GM19351 (cell line): ENCODE measurements around the gene SIGLEC5.
"Not testable (repeated sequence)": the region's sequence is repeated elsewhere in the genome, so short reads cannot be mapped to it uniquely, and the experiment has no call there.

Experiments
- ATAC-seq: cut with Tn5 transposase; IDR thresholded peaks from one replicate; pipeline ENCODE4 v1.9.1; 2021; ENCODE audit warnings: mild to moderate bottlenecking, moderate library complexity; ENCODE audit not compliant: unreplicated experiment

The SIGLEC5 gene, protein sequence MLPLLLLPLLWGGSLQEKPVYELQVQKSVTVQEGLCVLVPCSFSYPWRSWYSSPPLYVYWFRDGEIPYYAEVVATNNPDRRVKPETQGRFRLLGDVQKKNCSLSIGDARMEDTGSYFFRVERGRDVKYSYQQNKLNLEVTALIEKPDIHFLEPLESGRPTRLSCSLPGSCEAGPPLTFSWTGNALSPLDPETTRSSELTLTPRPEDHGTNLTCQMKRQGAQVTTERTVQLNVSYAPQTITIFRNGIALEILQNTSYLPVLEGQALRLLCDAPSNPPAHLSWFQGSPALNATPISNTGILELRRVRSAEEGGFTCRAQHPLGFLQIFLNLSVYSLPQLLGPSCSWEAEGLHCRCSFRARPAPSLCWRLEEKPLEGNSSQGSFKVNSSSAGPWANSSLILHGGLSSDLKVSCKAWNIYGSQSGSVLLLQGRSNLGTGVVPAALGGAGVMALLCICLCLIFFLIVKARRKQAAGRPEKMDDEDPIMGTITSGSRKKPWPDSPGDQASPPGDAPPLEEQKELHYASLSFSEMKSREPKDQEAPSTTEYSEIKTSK

DNA sequence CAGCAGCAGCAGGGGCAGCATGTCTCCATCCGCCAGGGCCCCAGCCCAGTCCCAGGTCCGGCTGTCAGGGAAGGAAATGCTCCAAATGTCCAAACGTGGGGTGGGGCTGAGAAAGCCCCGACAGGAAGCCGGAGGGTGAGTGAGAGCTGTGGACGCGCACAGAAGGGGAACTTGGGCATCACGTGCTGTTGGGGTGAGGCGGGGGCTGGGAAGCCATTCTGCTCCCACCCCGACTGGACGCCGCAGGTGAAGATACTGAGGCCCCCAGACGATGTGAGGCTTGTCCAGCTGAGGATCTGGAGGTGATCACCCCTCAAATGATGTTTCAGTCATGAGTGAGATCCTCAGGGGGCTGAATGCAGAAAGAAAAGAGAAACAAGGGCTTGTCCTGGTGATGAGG is at the start of gene SIGLEC5:
TSS of gene SIGLEC5 (minus strand) at position 87 of the 400 bp plus-strand sequence. CDS start at position 21, 66 bp downstream.
- ATAC-seq, result not testable (repeated sequence)

DNA sequence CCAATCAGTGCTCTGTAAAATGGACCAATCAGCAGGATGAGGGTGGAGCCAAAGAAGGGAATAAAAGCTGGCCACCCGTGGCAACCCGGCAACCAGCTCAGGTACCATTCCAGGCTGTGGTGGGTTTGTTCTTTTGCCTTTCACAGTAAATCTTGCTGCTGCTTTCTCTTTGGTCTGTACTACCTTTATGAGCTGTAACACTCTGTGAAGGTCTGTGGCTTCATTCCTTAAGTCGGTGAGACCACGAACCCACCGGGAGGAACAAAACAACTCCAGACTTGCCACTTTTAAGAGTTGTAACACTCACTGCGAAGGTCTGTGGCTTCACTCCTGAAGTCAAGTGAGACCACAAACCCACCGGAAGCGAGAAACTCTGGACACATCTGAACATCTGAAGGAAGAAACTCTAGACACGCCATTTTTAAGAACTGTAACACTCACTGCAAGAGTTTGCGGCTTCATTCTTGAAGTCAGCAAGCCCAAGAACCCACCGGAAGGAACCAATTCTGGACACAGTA is 46.4 kb upstream of the SIGLEC5 start:
- no peak for ATAC-seq

DNA sequence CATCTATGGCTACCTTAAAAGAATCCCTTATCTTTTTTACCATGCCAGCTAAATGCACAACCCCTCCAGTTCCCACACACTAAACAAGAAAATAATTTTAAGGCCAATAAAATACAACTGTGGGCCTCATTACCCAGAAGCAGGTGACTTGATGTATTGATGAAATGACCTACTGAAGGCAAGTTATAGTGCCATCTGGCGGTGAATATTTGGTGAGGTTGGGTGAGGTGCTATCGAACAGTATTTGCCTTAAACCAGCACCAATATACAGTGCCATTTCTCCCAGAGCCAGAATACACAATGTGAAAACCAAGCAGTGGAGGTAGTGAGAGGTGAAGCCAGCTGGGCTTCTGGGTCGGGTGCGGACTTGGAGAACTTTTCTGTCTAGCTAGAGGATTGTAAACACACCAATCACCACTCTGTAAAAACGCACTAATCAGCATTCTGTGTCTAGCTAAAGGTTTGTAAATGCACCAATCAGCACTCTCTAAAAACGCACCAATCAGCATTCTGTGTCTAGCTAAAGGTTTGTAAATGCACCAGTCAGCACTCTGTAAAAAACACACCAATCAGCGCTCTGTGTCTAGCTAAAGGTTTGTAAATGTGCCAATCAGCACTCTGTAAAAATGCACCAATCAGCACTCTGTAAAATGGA is 45.8 kb upstream of the SIGLEC5 start:
- not testable (repeated sequence) for ATAC-seq

DNA sequence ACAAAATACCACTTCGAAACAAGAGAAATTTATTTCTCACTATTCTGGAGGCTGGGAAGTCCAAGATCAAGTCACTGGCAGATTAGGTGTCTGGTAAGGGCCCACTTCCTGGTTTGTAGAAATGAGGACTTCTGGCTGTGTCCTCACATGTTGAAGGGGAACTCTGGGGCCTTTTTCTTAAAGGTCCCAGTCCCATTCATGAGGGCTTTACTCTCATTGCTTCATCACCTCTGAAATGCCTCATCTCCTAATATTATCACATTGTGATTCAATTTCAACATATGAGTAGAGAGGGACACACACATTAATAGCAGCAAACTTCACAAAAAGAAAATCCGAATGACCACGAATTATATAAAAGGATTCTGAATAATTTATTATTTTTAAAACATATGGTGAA is 38.0 kb upstream of the SIGLEC5 start:
- ATAC-seq, result no peak

DNA sequence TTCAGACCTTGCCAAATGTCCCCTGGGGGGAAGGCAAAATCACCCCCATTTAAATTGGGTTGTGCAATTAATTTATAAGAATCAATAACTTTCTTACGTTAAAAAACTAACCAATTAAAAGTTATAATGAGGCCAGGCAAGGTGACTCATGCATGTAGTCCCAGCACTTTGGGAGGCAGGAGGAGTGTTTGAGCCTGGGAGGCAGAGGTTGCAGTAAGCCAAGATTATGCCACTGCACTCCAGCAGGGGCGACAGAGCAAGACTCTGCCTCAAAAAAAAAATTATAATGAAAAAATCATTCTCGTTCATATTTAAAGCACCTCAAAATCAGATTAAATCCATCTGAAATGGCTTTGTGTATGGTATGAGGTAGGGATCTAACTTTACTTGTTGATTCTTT is 34.8 kb upstream of the SIGLEC5 start:
- no peak for ATAC-seq

DNA sequence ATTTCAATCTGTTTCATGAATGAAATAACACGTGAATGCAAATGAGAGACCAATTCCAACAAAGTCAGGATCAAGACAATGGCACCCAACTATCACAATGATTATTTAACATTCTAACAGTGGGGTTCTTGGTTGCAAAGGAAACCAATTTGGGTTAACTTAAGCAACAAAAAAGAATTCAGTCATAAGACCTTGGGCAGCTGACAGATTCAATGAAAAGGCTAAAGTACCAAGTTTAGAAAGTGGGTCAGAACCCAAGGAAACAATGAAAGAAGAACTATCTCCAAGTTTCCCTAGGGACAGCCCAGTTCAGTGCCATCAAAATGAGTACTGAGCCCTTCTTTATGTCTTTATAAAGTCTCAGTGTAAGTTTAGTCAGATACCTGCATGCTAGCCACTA is 33.9 kb upstream of the SIGLEC5 start:
- no peak for ATAC-seq

DNA sequence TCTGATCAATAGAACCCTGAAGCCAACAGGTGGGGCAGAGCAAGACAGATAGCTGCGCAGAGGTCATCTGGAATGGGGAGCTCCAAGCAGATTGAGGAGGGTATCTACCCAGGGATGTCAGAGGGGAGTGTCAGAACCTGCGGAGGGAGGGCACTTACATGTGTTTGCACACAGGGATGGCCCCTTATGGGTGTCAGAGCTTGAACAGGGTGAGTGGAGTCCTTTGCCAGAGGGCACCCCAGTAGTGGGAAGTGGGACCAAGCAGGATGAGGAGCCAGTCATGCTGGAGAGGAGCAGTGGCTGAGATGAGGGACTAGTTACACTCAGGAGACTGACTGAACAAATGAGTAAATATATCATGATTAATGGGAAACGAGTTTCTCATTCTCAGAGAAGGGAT is 33.4 kb upstream of the SIGLEC5 start:
- no peak for ATAC-seq

DNA sequence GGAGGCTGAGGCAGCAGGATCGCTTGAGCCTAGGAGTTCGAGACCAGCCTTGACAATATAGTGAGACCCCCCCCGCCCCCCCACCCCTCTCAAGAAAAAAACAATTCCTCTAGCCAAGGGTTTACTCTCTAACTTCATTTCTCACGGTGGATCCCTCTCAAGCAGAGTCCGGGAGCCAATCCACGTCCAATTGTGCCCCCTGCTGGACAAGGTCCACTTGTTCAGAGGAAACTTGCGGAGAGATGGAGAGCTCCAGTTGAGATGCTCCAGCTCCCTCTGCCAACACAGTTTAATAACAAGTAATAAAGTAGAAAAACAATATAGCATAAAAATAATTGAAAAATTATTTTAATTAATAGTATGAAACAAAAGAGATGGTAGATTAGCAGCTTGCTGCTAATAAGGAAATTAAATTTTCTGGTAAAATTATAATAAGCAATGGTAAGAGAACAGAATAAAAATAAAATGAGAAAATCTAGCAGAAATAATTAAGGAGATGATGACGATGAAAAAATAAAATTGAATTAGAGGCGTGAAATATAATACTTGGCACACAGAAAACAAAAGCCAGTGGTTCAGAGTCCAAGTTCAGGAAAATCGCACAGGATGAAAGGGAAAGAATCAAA is 30.9 kb upstream of the SIGLEC5 start:
- ATAC-seq, result no peak

DNA sequence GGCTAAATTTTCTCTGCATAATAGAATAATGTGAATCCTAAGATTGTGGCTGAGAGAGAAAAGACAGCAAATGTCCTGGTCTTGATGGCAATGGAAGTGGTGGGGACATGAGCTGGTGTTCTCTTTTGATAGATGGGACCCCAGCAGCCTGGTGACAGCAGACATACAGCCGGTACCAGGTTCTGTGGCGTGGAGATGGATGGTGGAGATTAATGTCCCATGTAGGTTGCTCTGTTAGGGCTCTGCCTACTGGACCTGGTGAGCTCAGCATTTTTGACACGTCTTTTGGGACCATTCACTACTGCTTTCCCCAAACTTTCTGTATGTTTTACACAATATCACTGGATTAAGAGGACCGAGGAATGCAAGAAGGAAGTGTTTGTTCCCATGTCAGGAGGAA is 24.6 kb upstream of the SIGLEC5 start:
- ATAC-seq, result no peak

DNA sequence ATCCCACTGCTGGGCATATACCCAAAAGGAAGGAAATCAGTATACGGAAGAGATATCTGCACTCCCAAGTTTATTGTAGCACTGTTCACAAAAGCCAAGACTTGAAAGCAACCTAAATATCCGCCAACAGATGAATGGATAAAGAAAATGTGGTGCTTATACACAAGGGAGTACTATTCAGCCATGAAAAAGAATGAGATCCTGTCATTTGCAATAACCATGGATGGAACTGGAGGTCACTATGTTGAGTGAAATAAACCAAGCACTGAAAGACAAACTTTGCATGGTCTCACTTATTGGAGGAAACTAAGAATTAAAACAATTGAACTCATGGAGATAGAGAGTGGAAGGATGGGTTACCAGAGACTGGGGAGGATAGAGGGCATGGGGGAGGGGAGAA is 23.0 kb upstream of the SIGLEC5 start:
- no peak for ATAC-seq

DNA sequence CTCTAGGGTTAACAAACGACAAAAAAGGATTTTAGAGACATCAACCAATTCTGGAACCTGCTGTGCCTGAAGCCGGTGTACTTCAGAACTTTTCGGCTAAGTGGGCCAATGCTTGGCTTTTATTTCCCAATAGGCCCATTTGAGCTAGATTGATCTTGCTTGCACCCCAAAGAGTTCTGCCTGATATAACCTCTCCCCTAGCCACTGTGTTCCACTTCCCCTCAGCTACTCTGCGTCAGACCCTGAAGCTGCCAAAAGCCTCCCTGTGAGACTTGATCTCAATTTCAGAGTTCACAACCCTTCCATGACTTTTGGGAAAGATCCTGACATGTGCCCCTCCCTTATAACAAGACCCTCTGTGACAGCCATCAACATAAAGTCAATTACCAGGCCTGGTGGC is 22.1 kb upstream of the SIGLEC5 start:
- ATAC-seq, result no peak

DNA sequence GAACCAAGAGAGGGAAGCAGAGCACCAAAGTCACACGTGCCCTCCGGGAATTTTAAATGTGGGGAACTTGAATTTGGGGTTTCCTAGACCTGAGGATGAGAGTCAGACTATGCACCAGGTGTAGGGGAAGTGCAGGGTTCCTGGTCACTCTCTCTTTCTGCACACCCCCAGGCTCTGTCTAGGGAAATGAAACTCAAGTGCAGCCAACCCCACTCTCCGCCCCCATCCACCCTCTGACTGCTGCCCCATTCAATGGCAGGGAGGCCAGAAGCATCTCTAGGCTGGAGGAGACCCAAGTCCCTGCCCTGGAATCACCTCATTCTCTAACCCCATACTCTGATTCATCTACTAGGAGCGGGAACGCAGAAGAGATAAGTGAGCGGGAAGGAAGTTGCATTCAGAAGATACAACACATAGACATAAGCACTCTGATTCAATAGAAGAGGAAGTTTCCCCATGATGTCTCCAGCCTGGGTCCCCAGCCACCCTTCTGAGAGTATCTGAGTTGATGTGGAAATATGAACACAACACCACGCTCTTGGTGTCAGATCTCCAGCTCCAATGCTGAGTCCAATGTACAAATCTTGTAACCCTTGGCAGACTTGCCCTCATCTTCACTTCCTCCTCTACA is 21.1 kb upstream of the SIGLEC5 start:
- peak; percentile 68 for ATAC-seq

DNA sequence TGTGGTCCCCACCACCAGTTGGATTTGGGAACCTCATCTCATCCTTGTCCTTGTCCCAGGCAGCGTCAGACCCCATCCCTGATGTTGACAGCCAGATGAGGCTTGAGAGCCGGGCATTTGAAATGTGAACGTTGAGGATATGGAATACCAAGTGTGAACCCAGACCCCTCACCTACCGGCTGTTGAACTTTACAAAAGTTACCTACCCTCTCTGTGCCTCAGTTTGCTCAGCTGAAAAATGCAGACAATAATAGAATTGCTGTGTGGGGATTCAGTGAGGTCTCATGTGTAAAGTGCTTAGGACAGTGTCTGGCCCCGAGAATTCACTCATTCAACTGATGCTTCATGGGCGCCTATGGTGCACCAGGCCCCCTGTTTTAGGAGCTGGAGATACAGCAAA is 17.1 kb upstream of the SIGLEC5 start:
- ATAC-seq, result no peak

DNA sequence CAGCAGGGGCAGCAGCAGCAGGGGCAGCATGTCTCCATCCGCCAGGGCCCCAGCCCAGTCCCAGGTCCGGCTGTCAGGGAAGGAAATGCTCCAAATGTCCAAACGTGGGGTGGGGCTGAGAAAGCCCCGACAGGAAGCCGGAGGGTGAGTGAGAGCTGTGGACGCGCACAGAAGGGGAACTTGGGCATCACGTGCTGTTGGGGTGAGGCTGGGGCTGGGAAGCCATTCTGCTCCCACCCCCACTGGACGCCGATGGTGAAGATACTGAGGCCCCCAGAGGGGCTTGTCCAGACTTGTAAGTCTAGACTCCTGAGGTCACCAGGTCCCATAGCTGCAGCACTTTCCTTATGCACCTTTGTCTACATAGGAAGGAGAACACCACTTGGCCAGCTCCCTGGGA is 16.5 kb upstream of the SIGLEC5 start, which contains the start of gene SIGLEC14:
TSS of gene SIGLEC14 (minus strand) at position 96 of the 400 bp plus-strand sequence. CDS start at position 30, 66 bp downstream.
- not testable (repeated sequence) for ATAC-seq

DNA sequence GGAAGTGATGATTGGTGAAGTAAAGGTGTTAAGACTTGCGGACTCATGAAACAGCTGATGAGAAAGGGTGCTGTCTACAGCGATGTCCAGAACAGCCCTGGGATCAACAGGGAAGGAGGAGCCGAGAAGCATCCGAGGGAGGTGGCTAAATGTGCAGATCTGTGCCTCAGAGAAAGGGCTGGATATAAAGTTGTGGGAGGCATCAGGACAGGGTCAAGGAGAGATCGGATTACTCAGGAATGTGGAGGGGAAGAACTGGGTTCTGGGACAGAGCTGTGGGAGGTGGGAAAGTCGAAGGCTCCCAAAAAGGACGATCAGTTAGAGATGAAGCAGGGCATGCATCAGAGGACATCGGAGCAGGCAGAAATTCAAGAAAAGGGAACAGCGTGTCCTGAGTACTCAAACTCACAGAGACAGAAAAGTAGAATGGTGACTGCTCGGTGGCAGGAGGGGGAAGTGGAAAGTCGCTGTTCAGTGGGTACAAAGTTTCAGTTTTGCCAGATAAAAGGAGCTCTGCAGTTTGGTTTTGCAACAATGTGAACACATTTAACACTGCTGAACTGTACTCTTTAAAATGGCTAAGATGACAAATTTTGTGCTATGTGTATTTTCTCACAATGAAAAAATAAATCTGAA is 14.6 kb upstream of the SIGLEC5 start:
- ATAC-seq, result no peak

DNA sequence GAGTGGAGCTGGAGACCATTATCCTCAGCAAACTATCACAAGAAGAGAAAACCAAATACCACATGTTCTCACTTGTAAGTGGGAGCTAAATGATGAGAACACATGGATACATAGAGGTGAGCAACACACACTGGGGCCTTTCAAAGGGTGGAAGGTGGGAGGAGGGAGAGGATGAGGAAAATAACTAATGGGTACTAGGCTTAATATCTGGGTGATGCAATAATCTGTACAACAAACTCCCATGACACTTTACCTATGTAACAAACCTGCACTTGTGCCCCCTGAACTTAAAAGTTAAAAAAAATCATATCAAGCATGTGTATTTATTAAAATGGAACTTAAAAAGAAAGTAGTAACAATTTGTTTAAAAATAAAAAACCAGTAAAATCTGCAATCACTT is 11.4 kb upstream of the SIGLEC5 start:
- no peak for ATAC-seq

DNA sequence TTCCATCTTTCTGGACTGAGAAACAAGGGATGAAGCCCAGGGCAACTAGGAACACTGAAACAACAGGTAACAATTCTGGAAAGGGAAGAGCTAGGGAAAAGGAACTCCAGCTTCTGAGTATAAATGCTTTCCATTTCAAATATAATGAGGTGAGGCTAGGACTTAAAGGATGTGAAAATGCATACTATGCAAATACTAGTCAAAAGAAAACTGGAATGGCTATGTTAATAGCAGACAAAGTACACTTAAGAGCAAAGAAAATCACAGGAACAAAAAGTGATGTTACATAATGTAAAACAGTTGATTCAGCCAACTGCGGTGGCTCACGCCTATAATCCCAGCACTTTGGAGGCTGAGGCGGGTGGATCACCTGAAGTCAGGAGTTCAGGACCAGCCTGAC is 10.2 kb upstream of the SIGLEC5 start:
- no peak for ATAC-seq

DNA sequence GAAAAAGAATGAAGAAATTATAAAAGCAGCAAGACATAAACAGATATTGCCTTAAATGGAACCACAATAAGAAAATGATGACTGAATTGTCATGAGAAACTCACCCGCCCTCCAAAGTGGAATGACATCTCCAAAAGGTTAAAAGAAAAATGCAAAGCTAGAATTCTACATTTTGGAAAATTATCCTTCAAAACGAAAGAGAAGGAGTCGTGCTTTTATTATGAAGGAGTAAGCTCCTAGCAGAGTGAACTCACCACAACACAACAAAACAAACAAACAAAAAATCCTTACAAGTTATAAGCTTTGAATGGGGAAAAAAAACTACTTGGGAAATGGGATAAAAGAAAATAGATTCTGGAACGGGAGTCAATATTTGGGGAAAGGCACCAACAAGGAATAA is 9.7 kb upstream of the SIGLEC5 start:
- ATAC-seq, result no peak

DNA sequence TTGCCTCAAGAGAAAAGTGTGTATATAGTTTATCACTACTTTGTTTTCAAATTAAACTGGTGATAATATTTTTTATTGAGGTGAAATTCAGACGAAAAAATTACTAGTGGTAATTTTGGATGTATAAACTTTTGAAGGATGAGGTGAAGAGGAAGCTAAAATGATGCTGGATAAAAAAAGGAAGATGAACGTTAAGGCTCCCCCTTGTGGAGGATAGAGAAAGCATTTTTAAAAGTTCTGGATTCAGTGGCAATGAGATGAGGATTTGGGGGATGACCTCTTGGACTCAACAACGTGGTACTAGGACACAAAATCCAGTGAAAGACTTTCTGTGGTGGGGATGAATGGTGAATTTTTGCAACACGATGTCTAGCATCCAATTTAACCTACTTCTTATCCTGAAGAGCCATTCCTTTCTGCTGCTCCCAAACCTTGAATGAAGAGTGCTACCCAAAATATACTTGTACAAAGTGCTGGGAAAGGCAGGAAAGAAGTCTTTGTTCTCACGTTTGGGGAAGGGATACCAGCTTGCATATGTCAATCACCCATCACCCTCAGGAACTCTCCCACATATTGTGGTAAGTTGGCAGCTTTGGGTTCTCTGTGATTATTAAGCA is 7.3 kb upstream of the SIGLEC5 start:
- no peak for ATAC-seq

DNA sequence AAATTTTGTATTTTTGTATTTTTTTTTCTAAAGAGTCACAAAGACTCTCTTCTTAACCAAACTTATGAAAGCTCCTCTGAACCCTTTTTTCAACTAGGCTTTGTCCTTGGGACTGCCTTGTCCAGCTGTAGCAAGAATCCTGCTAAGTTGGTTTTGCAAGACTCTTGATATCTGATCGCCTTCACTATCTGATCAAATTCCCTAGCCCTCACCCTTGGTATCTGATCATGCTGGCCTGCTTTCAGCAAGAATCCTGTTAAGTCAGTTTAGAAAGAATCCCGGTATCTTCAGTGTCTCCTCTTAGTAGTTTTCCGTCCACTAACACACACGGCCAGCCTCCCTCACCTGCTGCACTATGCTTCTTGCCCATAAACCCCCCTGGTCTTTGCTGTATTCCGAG is 1.9 kb upstream of the SIGLEC5 start:
- ATAC-seq, result no peak
